Measurements from ENCODE around the gene IL11. TPM values are rescaled to one million over a fixed set of nuclear protein-coding genes. Genes with fewer than 3 reads are reported as not detected.
A peak's percentile ranks its signal among the peaks of the same experiment; 100 is the strongest.
"Not testable (repeated sequence)": the region's sequence is repeated elsewhere in the genome, so short reads cannot be mapped to it uniquely, and the experiment has no call there.

IL11 gene
- total RNA-seq, 2 experiments from 2014 or later: not detected

GRCh38 chr19:55406091-55406825 is 36.0 kb upstream of the IL11 start:
- peaks cover 52% of the 10 kb centered on the region for H3K36me3 Mint-ChIP-seq (ENCODE audit: low read depth)
- intact Hi-C loops (cut with micrococcal nuclease): loop anchor here (5.0 kb wide), 3 partner anchors 104 to 1269 kb away; partner anchors contain the start of genes BRSK1, CNOT3 and HSPBP1
- no peak for DNase-seq
- H3K9me3 Mint-ChIP-seq: peaks cover 4% of the 10 kb centered on the region
- CTCF ChIA-PET: interaction anchor here (0.8 kb wide), 1 partner anchor 12 kb away, joined by 3 read pairs; no protein-coding TSS in a partner anchor
- H3K4me3 Mint-ChIP-seq: peak overlapping the region; percentile 93
- H3K27ac Mint-ChIP-seq: peak overlapping the region; percentile 75
- no peaks in the 10 kb centered on the region for H3K27me3 Mint-ChIP-seq (ENCODE audit: low read depth)
- H3K4me1 Mint-ChIP-seq (ENCODE audit: low read depth): peaks cover 27% of the 10 kb centered on the region

- peaks cover 4% of the 10 kb centered on the region for H3K9me3 Mint-ChIP-seq
- H3K4me3 Mint-ChIP-seq: peak overlapping the region; percentile 93
- CTCF ChIA-PET: interaction anchor here (0.8 kb wide), 1 partner anchor 13 kb away, joined by 3 read pairs; no protein-coding TSS in a partner anchor
- DNase-seq: no peak
- H3K4me1 Mint-ChIP-seq (ENCODE audit: low read depth): peaks cover 27% of the 10 kb centered on the region
- intact Hi-C loops (cut with micrococcal nuclease): loop anchor here (5.0 kb wide), 3 partner anchors 103 to 1268 kb away; partner anchors contain the start of genes BRSK1, CNOT3 and HSPBP1
- no peaks in the 10 kb centered on the region for H3K27me3 Mint-ChIP-seq (ENCODE audit: low read depth)
- H3K27ac Mint-ChIP-seq: peak overlapping the region; percentile 52
- H3K36me3 Mint-ChIP-seq (ENCODE audit: low read depth): peaks cover 55% of the 10 kb centered on the region
These were observed 35.4 kb upstream of the IL11 start for GRCh38 chr19:55405638-55406037.

GRCh38 chr19:55402509-55402908 is 32.2 kb upstream of the IL11 start:
- no peaks in the 10 kb centered on the region for H3K9me3 Mint-ChIP-seq
- H3K36me3 Mint-ChIP-seq (ENCODE audit: low read depth): peaks cover 52% of the 10 kb centered on the region
- intact Hi-C loops (cut with micrococcal nuclease): no loop called here
- H3K27ac Mint-ChIP-seq: no peak overlapping the region
- CTCF ChIA-PET: interaction anchor here (0.7 kb wide), 1 partner anchor 101 kb away, joined by 3 read pairs; no protein-coding TSS in a partner anchor
- no peaks in the 10 kb centered on the region for H3K27me3 Mint-ChIP-seq (ENCODE audit: low read depth)
- no peak for DNase-seq
- H3K4me3 Mint-ChIP-seq: no peak overlapping the region
- peaks cover 33% of the 10 kb centered on the region for H3K4me1 Mint-ChIP-seq (ENCODE audit: low read depth)

DNA sequence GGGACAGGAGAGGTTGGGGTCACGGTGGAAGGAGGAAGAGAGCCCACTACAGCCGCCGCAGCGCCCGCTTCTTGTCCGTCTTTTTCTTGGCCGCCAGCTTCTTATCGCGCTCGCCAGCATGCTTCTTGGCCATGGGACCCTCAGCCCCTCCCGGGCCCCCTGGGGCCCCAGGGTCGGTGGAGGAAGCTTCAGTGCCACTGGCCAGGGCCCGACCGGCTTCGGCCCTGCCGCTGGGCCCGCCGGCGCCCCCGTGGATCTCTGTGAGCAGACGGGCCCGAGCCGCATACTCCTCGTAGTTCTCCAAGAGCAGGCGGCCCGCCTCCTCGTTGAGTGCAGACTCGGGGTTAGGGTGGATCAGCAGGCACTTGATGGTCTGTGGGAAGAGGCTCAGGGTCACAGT is 31.1 kb upstream of the IL11 start:
- intact Hi-C loops (cut with micrococcal nuclease); H3K27ac Mint-ChIP-seq; H3K4me3 Mint-ChIP-seq; H3K9me3 Mint-ChIP-seq; DNase-seq; CTCF ChIA-PET; H3K27me3 Mint-ChIP-seq (ENCODE audit: low read depth): not testable (repeated sequence)
- peaks cover 30% of the 10 kb centered on the region for H3K4me1 Mint-ChIP-seq (ENCODE audit: low read depth)
- H3K36me3 Mint-ChIP-seq (ENCODE audit: low read depth): peaks cover 46% of the 10 kb centered on the region

DNA sequence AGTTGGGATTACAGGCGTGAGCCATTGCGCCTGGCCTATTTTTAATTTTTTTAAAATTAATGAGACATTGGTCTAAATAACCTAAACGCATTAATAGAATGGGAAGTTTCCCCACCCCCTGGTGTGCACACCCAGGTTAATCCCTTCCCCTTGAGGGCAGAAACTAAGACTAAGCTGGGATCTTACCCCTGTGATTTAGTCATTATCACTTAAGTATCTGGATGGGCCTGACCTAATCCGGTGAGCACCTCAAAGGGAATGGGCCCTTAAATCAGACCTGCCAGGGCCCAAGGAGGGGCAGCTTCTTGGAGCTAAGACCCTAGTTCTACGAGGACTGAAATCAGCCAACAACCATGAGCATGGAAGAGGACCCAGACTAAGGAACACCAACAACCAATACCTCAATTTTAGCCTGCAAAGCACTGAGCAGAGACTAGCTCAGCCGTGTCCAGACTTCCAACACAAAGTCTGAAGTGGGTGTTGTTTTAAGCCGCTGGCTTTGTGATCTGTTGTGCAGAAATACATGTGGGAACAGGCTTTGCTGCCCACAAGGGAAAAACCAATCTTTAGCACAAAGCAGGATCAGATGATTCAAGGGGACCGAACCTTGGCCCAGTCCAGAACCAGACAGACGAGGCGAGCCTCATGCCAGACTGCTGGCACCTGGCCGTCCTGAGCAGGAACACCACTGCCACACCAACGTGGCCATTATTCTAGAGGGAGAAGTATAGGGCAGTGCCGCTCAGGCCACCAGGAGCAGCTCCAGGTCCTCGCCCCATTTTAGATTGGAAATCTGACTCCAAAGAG is 30.2 kb upstream of the IL11 start:
- DNase-seq: no peak
- intact Hi-C loops (cut with micrococcal nuclease): no loop called here
- Mint-ChIP-seq H3K27me3 (ENCODE audit: low read depth) (no peaks in the 10 kb centered on the region), H3K4me1 (ENCODE audit: low read depth) (peaks cover 21% of the 10 kb centered on the region), H3K27ac (no peak overlapping the region), H3K9me3 (no peaks in the 10 kb centered on the region), H3K4me3 (peak overlapping the region; percentile 32), H3K36me3 (ENCODE audit: low read depth) (peaks cover 37% of the 10 kb centered on the region)
- CTCF ChIA-PET: no interaction called here

- peaks cover 18% of the 10 kb centered on the region for H3K4me1 Mint-ChIP-seq (ENCODE audit: low read depth)
- H3K27me3 Mint-ChIP-seq (ENCODE audit: low read depth): no peaks in the 10 kb centered on the region
- CTCF ChIA-PET: no interaction called here
- DNase-seq: no peak
- no peaks in the 10 kb centered on the region for H3K9me3 Mint-ChIP-seq
- intact Hi-C loops (cut with micrococcal nuclease): no loop called here
- no peak overlapping the region for H3K4me3 Mint-ChIP-seq
- peaks cover 25% of the 10 kb centered on the region for H3K36me3 Mint-ChIP-seq (ENCODE audit: low read depth)
- no peak overlapping the region for H3K27ac Mint-ChIP-seq
These were observed 28.1 kb upstream of the IL11 start for GRCh38 chr19:55398200-55398925.

DNA sequence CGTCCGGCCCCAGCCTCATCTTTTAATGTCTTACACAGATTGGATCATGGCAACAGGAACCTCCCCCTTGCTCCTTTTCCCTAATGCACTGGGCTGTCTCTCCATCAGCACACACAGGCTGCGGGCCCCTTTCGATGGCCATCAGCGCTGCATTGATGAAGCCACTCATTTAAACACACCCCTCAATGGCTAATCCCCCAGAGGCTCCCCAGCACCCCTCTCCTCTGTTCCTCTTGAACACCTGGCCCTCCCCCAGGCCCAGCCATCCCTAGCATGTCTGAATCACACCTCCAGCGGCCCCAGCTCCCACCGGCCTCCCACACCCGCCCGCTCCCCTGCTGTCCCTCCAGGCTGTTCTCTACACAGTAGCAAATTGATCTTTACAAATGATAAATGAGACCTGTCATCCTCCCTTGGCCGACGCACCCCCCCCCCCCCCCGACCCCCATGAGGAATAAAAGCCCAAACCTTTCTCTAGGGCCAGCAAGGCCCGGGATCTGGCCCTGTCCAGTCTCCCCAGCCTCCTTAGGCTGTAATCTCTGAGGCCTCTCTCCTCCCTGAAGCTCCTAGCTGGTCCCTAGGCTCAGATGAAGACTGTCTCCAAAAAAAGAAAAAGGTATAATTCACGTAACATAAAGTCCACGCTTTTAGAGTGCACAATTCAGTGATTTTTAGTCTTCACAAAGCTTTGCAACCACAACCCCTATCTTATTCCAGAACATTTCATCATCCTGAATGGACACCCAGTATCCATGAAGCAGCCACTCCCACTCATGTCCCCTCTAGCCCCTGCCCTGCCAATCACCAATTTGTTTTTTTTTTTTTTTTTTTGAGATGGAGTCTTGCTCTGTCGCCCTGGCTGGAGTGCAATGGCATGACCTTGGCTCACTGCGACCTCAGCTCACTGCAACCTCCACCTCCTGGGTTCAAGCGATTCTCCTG is 22.8 kb upstream of the IL11 start:
- no peaks in the 10 kb centered on the region for H3K27me3 Mint-ChIP-seq (ENCODE audit: low read depth)
- H3K4me3 Mint-ChIP-seq: no peak overlapping the region
- no peaks in the 10 kb centered on the region for H3K9me3 Mint-ChIP-seq
- H3K36me3 Mint-ChIP-seq (ENCODE audit: low read depth): peaks cover 21% of the 10 kb centered on the region
- CTCF ChIA-PET: no interaction called here
- peaks cover 31% of the 10 kb centered on the region for H3K4me1 Mint-ChIP-seq (ENCODE audit: low read depth)
- DNase-seq: no peak
- no peak overlapping the region for H3K27ac Mint-ChIP-seq
- intact Hi-C loops (cut with micrococcal nuclease): no loop called here

DNA sequence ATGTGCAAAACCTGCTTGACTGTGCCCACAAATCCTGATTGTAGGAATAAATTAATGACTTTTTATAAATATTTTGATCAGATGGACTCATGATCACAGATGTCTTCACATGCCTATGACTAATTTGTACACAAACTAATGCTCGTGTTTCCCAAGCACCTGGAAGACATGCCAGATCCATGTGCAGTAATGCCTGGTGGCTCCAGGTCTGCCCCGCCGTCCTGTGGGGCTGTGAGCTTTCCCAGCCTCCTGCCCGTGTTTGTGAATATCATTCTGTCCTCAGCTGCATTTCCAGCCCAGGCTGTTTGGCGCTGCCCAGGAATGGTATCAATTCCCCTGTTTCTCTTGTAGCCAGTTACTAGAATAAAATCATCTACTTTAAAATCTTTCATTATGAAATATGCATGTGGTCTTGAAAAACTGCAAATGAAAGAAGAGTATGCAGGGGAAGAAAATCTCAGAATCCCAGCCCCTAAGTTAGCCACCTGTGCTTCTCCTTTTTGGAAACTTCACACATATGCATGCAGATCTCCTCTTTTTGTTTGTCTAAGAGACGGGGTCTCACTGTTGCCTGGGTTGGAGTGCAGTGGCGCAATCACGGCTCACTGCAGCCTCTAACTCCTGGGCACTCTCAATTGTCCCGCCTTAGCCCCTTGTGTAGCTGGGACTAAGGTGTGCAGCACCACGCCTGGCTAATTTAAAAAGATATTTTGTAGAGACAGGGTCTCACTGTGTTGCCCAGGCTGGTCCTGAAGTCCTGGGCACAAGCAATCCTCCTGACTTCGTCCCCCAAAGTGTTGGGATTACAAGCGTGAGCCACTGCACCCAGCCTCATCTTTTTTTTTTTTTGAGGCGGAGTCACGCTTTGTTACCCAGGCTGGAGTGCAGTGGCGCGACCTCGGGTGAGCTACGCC is 21.7 kb upstream of the IL11 start:
- H3K36me3 Mint-ChIP-seq (ENCODE audit: low read depth): peaks cover 32% of the 10 kb centered on the region
- H3K4me3 Mint-ChIP-seq: no peak overlapping the region
- DNase-seq: no peak
- intact Hi-C loops (cut with micrococcal nuclease): no loop called here
- H3K27me3 Mint-ChIP-seq (ENCODE audit: low read depth): no peaks in the 10 kb centered on the region
- no peak overlapping the region for H3K27ac Mint-ChIP-seq
- H3K4me1 Mint-ChIP-seq (ENCODE audit: low read depth): peaks cover 35% of the 10 kb centered on the region
- CTCF ChIA-PET: no interaction called here
- H3K9me3 Mint-ChIP-seq: no peaks in the 10 kb centered on the region

DNA sequence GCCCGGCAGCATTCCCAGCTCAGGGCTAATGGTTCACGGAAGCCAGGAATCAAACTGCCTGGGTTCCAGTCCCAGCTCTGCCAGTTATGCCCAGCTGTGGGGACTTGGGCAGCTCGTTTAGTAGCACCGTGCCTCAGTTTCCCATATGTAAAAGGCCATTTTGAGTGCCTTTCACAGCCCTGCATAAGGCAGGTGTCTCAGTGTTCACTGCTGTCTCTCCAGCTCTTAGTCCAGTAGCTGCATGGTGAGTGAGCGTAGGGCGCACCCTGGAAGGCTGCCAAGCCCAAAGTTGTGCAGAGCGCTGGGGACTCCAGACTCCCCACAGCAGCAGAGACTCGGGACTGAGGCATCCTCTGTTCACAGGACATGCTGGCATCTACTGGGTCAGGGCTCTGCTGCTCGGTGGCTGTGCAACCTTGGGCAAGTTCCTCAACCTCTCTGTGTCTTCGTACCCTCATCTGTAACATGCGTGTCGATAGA is 21.0 kb upstream of the IL11 start:
- no peaks in the 10 kb centered on the region for H3K27me3 Mint-ChIP-seq (ENCODE audit: low read depth)
- CTCF ChIA-PET: interaction anchor here (0.6 kb wide), 1 partner anchor 31 kb away, joined by 5 read pairs; no protein-coding TSS in a partner anchor
- no peak overlapping the region for H3K27ac Mint-ChIP-seq
- no peak for DNase-seq
- no peaks in the 10 kb centered on the region for H3K9me3 Mint-ChIP-seq
- intact Hi-C loops (cut with micrococcal nuclease): no loop called here
- no peak overlapping the region for H3K4me3 Mint-ChIP-seq
- peaks cover 40% of the 10 kb centered on the region for H3K36me3 Mint-ChIP-seq (ENCODE audit: low read depth)
- H3K4me1 Mint-ChIP-seq (ENCODE audit: low read depth): peaks cover 42% of the 10 kb centered on the region

- H3K9me3 Mint-ChIP-seq: no peaks in the 10 kb centered on the region
- H3K36me3 Mint-ChIP-seq (ENCODE audit: low read depth): peaks cover 46% of the 10 kb centered on the region
- no peak for DNase-seq
- CTCF ChIA-PET: no interaction called here
- H3K4me1 Mint-ChIP-seq (ENCODE audit: low read depth): peaks cover 43% of the 10 kb centered on the region
- no peaks in the 10 kb centered on the region for H3K27me3 Mint-ChIP-seq (ENCODE audit: low read depth)
- no peak overlapping the region for H3K4me3 Mint-ChIP-seq
- peak overlapping the region; percentile 5 for H3K27ac Mint-ChIP-seq
- intact Hi-C loops (cut with micrococcal nuclease): no loop called here
These were observed 20.2 kb upstream of the IL11 start for GRCh38 chr19:55390461-55390880.
